ENCODE data around the gene TCEA3. TPM values are rescaled to one million over a fixed set of nuclear protein-coding genes. Genes with fewer than 3 reads are reported as not detected.

Gene TCEA3
- total and polyA plus RNA-seq, 7 donors, result 26.9 to 222 (median 66.2) TPM

- Histone ChIP-seq H3K9me3 (no peaks in the 10 kb centered on the region), H3K36me3 (peaks cover 6 to 35% (median 15%) of the 10 kb centered on the region in 4 donors), H3K27ac (no peak overlapping the region), H3K4me3 (no peak overlapping the region), H3K27me3 (no peaks in the 10 kb centered on the region), H3K4me1 (peaks cover 0 to 61% (median 58%) of the 10 kb centered on the region in 4 donors)
- intact Hi-C loops (cut with DNase I), result no loop called here
- no peak for TF ChIP-seq POLR2AphosphoS5 (IDR thresholded peaks at IDR 0.05)
- no peak for TF ChIP-seq CTCF (IDR thresholded peaks at IDR 0.05)
- no peak for TF ChIP-seq EP300 (IDR thresholded peaks at IDR 0.05)
- no peak for TF ChIP-seq POLR2A (IDR thresholded peaks at IDR 0.05)
- no peak for DNase-seq
- 66 to 76% methylated on average over 4 of the region's 4 CpGs for WGBS, 2 donors
Observed at GRCh38 chr1:23339632-23340031, 84.9 kb downstream of the TCEA3 start.

GRCh38 chr1:23337869-23338268 is 86.7 kb downstream of the TCEA3 start:
- peaks cover 0 to 57% (median 56%) of the 10 kb centered on the region in 4 donors for H3K4me1 ChIP-seq
- no peaks in the 10 kb centered on the region for H3K9me3 ChIP-seq
- intact Hi-C loops (cut with DNase I), result no loop called here
- DNase-seq, result no peak
- no peak overlapping the region for H3K4me3 ChIP-seq
- H3K27ac ChIP-seq, result no peak overlapping the region
- TF ChIP-seq POLR2AphosphoS5 (IDR thresholded peaks at IDR 0.05) (no peak), POLR2A (IDR thresholded peaks at IDR 0.05) (no peak), CTCF (IDR thresholded peaks at IDR 0.05) (no peak), EP300 (IDR thresholded peaks at IDR 0.05) (no peak)
- no peaks in the 10 kb centered on the region for H3K27me3 ChIP-seq
- WGBS, 2 donors, result 90% methylated on average over 2 of the region's 2 CpGs
- peaks cover 6 to 52% (median 25%) of the 10 kb centered on the region in 4 donors for H3K36me3 ChIP-seq

- no peaks in the 10 kb centered on the region for H3K27me3 ChIP-seq
- 95 to 96% methylated on average over 8 of the region's 8 CpGs for WGBS, 2 donors
- H3K9me3 ChIP-seq, result no peaks in the 10 kb centered on the region
- no peak overlapping the region for H3K4me3 ChIP-seq
- H3K27ac ChIP-seq, result no peak overlapping the region
- TF ChIP-seq EP300 (IDR thresholded peaks at IDR 0.05) (no peak), CTCF (IDR thresholded peaks at IDR 0.05) (no peak), POLR2A (IDR thresholded peaks at IDR 0.05) (no peak), POLR2AphosphoS5 (IDR thresholded peaks at IDR 0.05) (no peak)
- intact Hi-C loops (cut with DNase I), result no loop called here
- peaks cover 0 to 13% (median 0%) of the 10 kb centered on the region in 4 donors for H3K4me1 ChIP-seq
- no peak for DNase-seq
- H3K36me3 ChIP-seq, result peaks cover 6 to 99% (median 42%) of the 10 kb centered on the region in 4 donors
Observed at GRCh38 chr1:23331713-23332112, 92.8 kb downstream of the TCEA3 start.

Other genes with a start within 250 kb of the TCEA3 start
- not detected for gene HTR1D, start 207.2 kb downstream of the TCEA3 start, total RNA-seq
- gene HTR1D, start 207.2 kb downstream of the TCEA3 start, polyA plus RNA-seq, result under 1 TPM in 2 of 3 donors, not detected in 1; 0.13 to 0.46 TPM
- 10 to 100 TPM; 59.3 to 72.1 (median 62.8) TPM for gene HNRNPR, start 80.5 kb downstream of the TCEA3 start, total RNA-seq
- gene HNRNPR, start 80.5 kb downstream of the TCEA3 start, polyA plus RNA-seq, result 10 to 100 TPM; 62.9 to 89.2 (median 70.3) TPM
- 10 to 100 TPM; 14.5 to 41.3 (median 16.8) TPM for gene ZNF436, start 54.9 kb downstream of the TCEA3 start, total RNA-seq
- gene ZNF436, start 54.9 kb downstream of the TCEA3 start, polyA plus RNA-seq, result 1 to 10 TPM; 4.2 to 7.0 (median 5.1) TPM
- gene ASAP3, start 59.4 kb upstream of the TCEA3 start, total RNA-seq, result 10 to 100 TPM; 22.5 to 51.0 (median 27.8) TPM
- gene ASAP3, start 59.4 kb upstream of the TCEA3 start, polyA plus RNA-seq, result 10 to 100 TPM; 20.6 to 22.2 (median 21.0) TPM
- under 1 TPM in 2 of 4 donors, not detected in 2; 0.14 to 0.28 TPM for gene E2F2, start 106.5 kb upstream of the TCEA3 start, total RNA-seq
- gene E2F2, start 106.5 kb upstream of the TCEA3 start, polyA plus RNA-seq, result 10 to 100 TPM in 1 of 3 donors, 1 to 10 TPM in 2; 2.4 to 10.6 (median 6.0) TPM
- 100 to 1,000 TPM in 2 of 4 donors, 10 to 100 TPM in 2; 72.1 to 144 (median 92.6) TPM for gene ID3, start 134.8 kb upstream of the TCEA3 start, total RNA-seq
- 100 to 1,000 TPM; 114 to 232 (median 220) TPM for gene ID3, start 134.8 kb upstream of the TCEA3 start, polyA plus RNA-seq

Data from sigmoid colon (tissue), 7 donors.